Naive B cell (primary cell): ENCODE results near the gene GALNT12. TPM values are rescaled to one million over a fixed set of nuclear protein-coding genes. Genes with fewer than 3 reads are reported as not detected.

ENCODE experiments used
- ATAC-seq, 2 donors: fragments of 150-1000 bp; cut with Tn5 transposase; 2 replicates each; pipeline ENCODE4 v1.10.0; 2021; ENCODE audit warnings: low read depth in 2 of 2, mild to moderate bottlenecking in 2 of 2, moderate library complexity in 2 of 2
- DNase-seq: peaks from one replicate; pipeline ENCODE4 v3.0.0; 2022
- H3K27ac Mint-ChIP-seq, 6 donors: one replicate each; pipeline ENCODE4 v1.8.0; 2020 to 2022; ENCODE audit warnings: mild to moderate bottlenecking in 6 of 6, mixed read lengths in 6 of 6, moderate library complexity in 5 of 6, inconsistent platforms in 2 of 6
- H3K27me3 Mint-ChIP-seq, 3 donors: one replicate each; pipeline ENCODE4 v1.8.0; 2021 to 2022; ENCODE audit warnings: mixed read lengths in 3 of 3, mild to moderate bottlenecking in 1 of 3
- H3K36me3 Mint-ChIP-seq, 2 donors: one replicate each; pipeline ENCODE4 v1.8.0; 2020 to 2022; ENCODE audit warnings: mixed read lengths in 2 of 2, inconsistent platforms in 1 of 2, mild to moderate bottlenecking in 1 of 2
- H3K4me1 Mint-ChIP-seq, 3 donors: one replicate each; pipeline ENCODE4 v1.8.0; 2020 to 2022; ENCODE audit warnings: mixed read lengths in 3 of 3, inconsistent platforms in 1 of 3, mild to moderate bottlenecking in 1 of 3, moderate library complexity in 1 of 3
- H3K4me3 Mint-ChIP-seq, 8 donors: one replicate each; pipeline ENCODE4 v1.8.0; 2020 to 2022; ENCODE audit warnings: mild to moderate bottlenecking in 8 of 8, mixed read lengths in 8 of 8, moderate library complexity in 8 of 8, inconsistent platforms in 2 of 8
- H3K9me3 Mint-ChIP-seq, 7 donors: one replicate each; pipeline ENCODE4 v1.8.0; 2020 to 2022; ENCODE audit warnings: mixed read lengths in 7 of 7, mild to moderate bottlenecking in 5 of 7, inconsistent platforms in 2 of 7, moderate library complexity in 1 of 7
- polyA plus RNA-seq, 6 donors: library from polyadenylated mRNA; unstranded; fragments of 300-500 nt; fragmentation: Illumina TruSeq; gene quantifications; one replicate each; pipeline ENCODE4 v1.2.3, GENCODE V29; 2021; ENCODE audit warnings: low read depth in 6 of 6

The GALNT12 gene
- polyA plus RNA-seq, 6 donors from 2014 or later, result 0.53 to 2.2 (median 0.78) TPM; not detected in 1

GRCh38 chr9:98894171-98894570 is 86.7 kb downstream of the GALNT12 start:
- Mint-ChIP-seq H3K4me3 (no peak overlapping the region), H3K27me3 (peaks cover 8 to 22% (median 15%) of the 10 kb centered on the region in 3 donors), H3K9me3 (peaks cover 0 to 18% (median 8%) of the 10 kb centered on the region in 7 donors), H3K27ac (no peak overlapping the region), H3K4me1 (no peaks in the 10 kb centered on the region), H3K36me3 (no peaks in the 10 kb centered on the region)
- DNase-seq (no peak), ATAC-seq (no peak)

- H3K27me3 Mint-ChIP-seq, result peaks cover 8 to 20% (median 15%) of the 10 kb centered on the region in 3 donors
- ATAC-seq (no peak), DNase-seq (no peak)
- H3K36me3 Mint-ChIP-seq, result no peaks in the 10 kb centered on the region
- H3K27ac Mint-ChIP-seq, result no peak overlapping the region
- no peaks in the 10 kb centered on the region for H3K4me1 Mint-ChIP-seq
- no peak overlapping the region for H3K4me3 Mint-ChIP-seq
- peaks cover 0 to 18% (median 8%) of the 10 kb centered on the region in 7 donors for H3K9me3 Mint-ChIP-seq
Measured at GRCh38 chr9:98894761-98895160, 87.3 kb downstream of the GALNT12 start.

- no peaks in the 10 kb centered on the region for H3K4me1 Mint-ChIP-seq
- DNase-seq, result no peak
- no peaks in the 10 kb centered on the region for H3K36me3 Mint-ChIP-seq
- peaks cover 0 to 15% (median 13%) of the 10 kb centered on the region in 3 donors for H3K27me3 Mint-ChIP-seq
- no peak for ATAC-seq
- no peak overlapping the region for H3K4me3 Mint-ChIP-seq
- H3K9me3 Mint-ChIP-seq, result peaks cover 0 to 18% (median 8%) of the 10 kb centered on the region in 7 donors
- no peak overlapping the region for H3K27ac Mint-ChIP-seq
Measured at GRCh38 chr9:98896632-98897031, 89.2 kb downstream of the GALNT12 start.

- DNase-seq (no peak), ATAC-seq (no peak)
- peaks cover 0 to 18% (median 8%) of the 10 kb centered on the region in 7 donors for H3K9me3 Mint-ChIP-seq
- peaks cover 0 to 15% (median 14%) of the 10 kb centered on the region in 3 donors for H3K27me3 Mint-ChIP-seq
- H3K36me3 Mint-ChIP-seq, result no peaks in the 10 kb centered on the region
- no peaks in the 10 kb centered on the region for H3K4me1 Mint-ChIP-seq
- H3K4me3 Mint-ChIP-seq, result no peak overlapping the region
- no peak overlapping the region for H3K27ac Mint-ChIP-seq
Measured at GRCh38 chr9:98897745-98898144, 90.3 kb downstream of the GALNT12 start.

GRCh38 chr9:98899408-98900056 is 92.1 kb downstream of the GALNT12 start:
- no peaks in the 10 kb centered on the region for H3K36me3 Mint-ChIP-seq
- H3K4me1 Mint-ChIP-seq, result no peaks in the 10 kb centered on the region
- ATAC-seq (no peak), DNase-seq (no peak)
- H3K27ac Mint-ChIP-seq, result no peak overlapping the region
- H3K9me3 Mint-ChIP-seq, result peaks cover 0 to 18% (median 8%) of the 10 kb centered on the region in 7 donors
- H3K27me3 Mint-ChIP-seq, result peaks cover 9 to 32% (median 14%) of the 10 kb centered on the region in 3 donors
- H3K4me3 Mint-ChIP-seq, result no peak overlapping the region

Other genes starting within 250 kb of the GALNT12 start
- not detected for gene GABBR2, start 98.7 kb upstream of the GALNT12 start, polyA plus RNA-seq
- gene ANKS6, start 11.1 kb upstream of the GALNT12 start, polyA plus RNA-seq, result 1 to 10 TPM; 2.0 to 8.5 (median 4.0) TPM
- gene COL15A1, start 136.2 kb downstream of the GALNT12 start, polyA plus RNA-seq, result not detected